WTC11 (cell line): Measurements from ENCODE around the gene NANOS1. TPM values are rescaled to one million over a fixed set of nuclear protein-coding genes. Genes with fewer than 3 reads are reported as not detected.

Experiments
- ATAC-seq: fragments of 200-7000 bp; cut with Tn5 transposase; 2 replicates; pipeline ENCODE4 v1.10.0; 2021; ENCODE audit warnings: mild to moderate bottlenecking, moderate library complexity
- CTCF ChIA-PET: fragments of 300-600 bp; sonication (Branson Sonifier 250); formaldehyde crosslinking; loops from one replicate; lab custom pipeline; 2021; ENCODE audit warnings: antibody characterized with exemption; lab: Charles Lee
- POLR2A ChIA-PET: fragments of 350-600 bp; sonication (Branson Sonifier 250); formaldehyde crosslinking; loops from one replicate; lab custom pipeline; 2021; ENCODE audit warnings: antibody characterized with exemption; lab: Charles Lee
- DNase-seq: peaks from one replicate; pipeline ENCODE4 v3.0.0; 2021; ENCODE audit warnings: low spot score
- H3K27ac Mint-ChIP-seq: 2 replicates; pipeline ENCODE4 v1.8.0; 2021; ENCODE audit warnings: mixed read lengths
- H3K27me3 Mint-ChIP-seq: 2 replicates; pipeline ENCODE4 v1.8.0; 2021; ENCODE audit warnings: low read depth, mild to moderate bottlenecking, moderate library complexity, mixed read lengths
- H3K36me3 Mint-ChIP-seq: 2 replicates; pipeline ENCODE4 v1.8.0; 2021; ENCODE audit warnings: mixed read lengths
- H3K4me1 Mint-ChIP-seq: 2 replicates; pipeline ENCODE4 v1.8.0; 2022; ENCODE audit warnings: mixed read lengths
- H3K4me3 Mint-ChIP-seq: 2 replicates; pipeline ENCODE4 v1.8.0; 2021; ENCODE audit warnings: mild to moderate bottlenecking, moderate library complexity, mixed read lengths
- H3K9me3 Mint-ChIP-seq: 2 replicates; pipeline ENCODE4 v1.8.0; 2021; ENCODE audit warnings: mixed read lengths
- ARID4B ChIP-seq: sonication (generic); formaldehyde crosslinking; IDR thresholded peaks from 2 replicates; pipeline ENCODE4 v1.8.0; 2023; ENCODE audit warnings: missing genetic modification reagents, mild to moderate bottlenecking, borderline replicate concordance
- CTCF ChIP-seq: fragments of 200-600 bp; IDR thresholded peaks from 2 replicates; pipeline ENCODE4 v1.8.0; 2022; ENCODE audit warnings: antibody characterized with exemption
- ELF4 ChIP-seq: sonication (generic); formaldehyde crosslinking; IDR thresholded peaks from 2 replicates; pipeline ENCODE4 v1.8.1; 2022; ENCODE audit warnings: low read depth, mild to moderate bottlenecking, moderate library complexity, missing genetic modification reagents
- IRF2 ChIP-seq: sonication (generic); formaldehyde crosslinking; IDR thresholded peaks from 2 replicates; pipeline ENCODE4 v1.8.0; 2022; ENCODE audit warnings: low read depth, missing genetic modification reagents, borderline replicate concordance
- JUN ChIP-seq: sonication (generic); formaldehyde crosslinking; IDR thresholded peaks from 2 replicates; pipeline ENCODE4 v1.8.0; 2023; ENCODE audit warnings: mild to moderate bottlenecking, missing genetic modification reagents
- MAX ChIP-seq: sonication (generic); formaldehyde crosslinking; IDR thresholded peaks from 2 replicates; pipeline ENCODE4 v1.8.0; 2022; ENCODE audit warnings: mild to moderate bottlenecking, missing genetic modification reagents
- MYBL2 ChIP-seq: sonication (generic); formaldehyde crosslinking; IDR thresholded peaks from 2 replicates; pipeline ENCODE4 v1.8.1; 2023; ENCODE audit warnings: mild to moderate bottlenecking, moderate library complexity, missing genetic modification reagents
- NFYB ChIP-seq: sonication (generic); formaldehyde crosslinking; conservative IDR thresholded peaks from 2 replicates; pipeline ENCODE4 v1.8.0; 2022; ENCODE audit warnings: low read depth, missing genetic modification reagents
- NR1H2 ChIP-seq: sonication (generic); formaldehyde crosslinking; IDR thresholded peaks from 2 replicates; pipeline ENCODE4 v1.9.0; 2021; ENCODE audit warnings: mild to moderate bottlenecking, moderate library complexity, missing genetic modification reagents
- PRDM15 ChIP-seq: sonication (generic); formaldehyde crosslinking; IDR thresholded peaks from 2 replicates; pipeline ENCODE4 v1.8.0; 2022; ENCODE audit warnings: missing genetic modification reagents
- RELA ChIP-seq: sonication (generic); formaldehyde crosslinking; IDR thresholded peaks from 2 replicates; pipeline ENCODE4 v1.8.1; 2022; ENCODE audit warnings: missing genetic modification reagents, mild to moderate bottlenecking, borderline replicate concordance
- SMAD4 ChIP-seq: sonication (generic); formaldehyde crosslinking; IDR thresholded peaks from 2 replicates; pipeline ENCODE4 v1.8.0; 2022; ENCODE audit warnings: mild to moderate bottlenecking, missing genetic modification reagents
- TCF7 ChIP-seq: sonication (generic); formaldehyde crosslinking; IDR thresholded peaks from 2 replicates; pipeline ENCODE4 v1.8.0; 2022; ENCODE audit warnings: mild to moderate bottlenecking, low read depth, missing genetic modification reagents, moderate library complexity
- ZBTB43 ChIP-seq: sonication (generic); formaldehyde crosslinking; IDR thresholded peaks from 2 replicates; pipeline ENCODE4 v1.8.1; 2023; ENCODE audit warnings: mild to moderate bottlenecking, missing genetic modification reagents
- ZNF121 ChIP-seq: sonication (generic); formaldehyde crosslinking; IDR thresholded peaks from 2 replicates; pipeline ENCODE4 v1.8.0; 2023; ENCODE audit warnings: missing genetic modification reagents
- ZNF263 ChIP-seq: sonication (generic); formaldehyde crosslinking; IDR thresholded peaks from 2 replicates; pipeline ENCODE4 v1.8.1; 2022; ENCODE audit warnings: low read depth, mild to moderate bottlenecking, moderate library complexity, missing genetic modification reagents
- ZNF416 ChIP-seq: fragments of 250-450 bp; sonication (Bioruptor Pico); IDR thresholded peaks from 2 replicates; pipeline ENCODE4 v1.9.0; 2021; ENCODE audit warnings: mild to moderate bottlenecking, inconsistent platforms
- ZNF423 ChIP-seq: fragments of 250-450 bp; sonication (Bioruptor Pico); IDR thresholded peaks from 2 replicates; pipeline ENCODE4 v2.1.2; 2022; ENCODE audit warnings: mild to moderate bottlenecking, moderate library complexity
- ZNF512 ChIP-seq: sonication (generic); formaldehyde crosslinking; IDR thresholded peaks from 2 replicates; pipeline ENCODE4 v1.8.1; 2022; ENCODE audit warnings: missing genetic modification reagents, borderline replicate concordance
- ZNF532 ChIP-seq: fragments of 250-450 bp; sonication (Bioruptor Pico); IDR thresholded peaks from 2 replicates; pipeline ENCODE4 v1.9.0; 2021; ENCODE audit warnings: mild to moderate bottlenecking, borderline replicate concordance
- total RNA-seq: library from RNA; stranded (reverse); gene quantifications from 3 replicates; pipeline ENCODE4 v1.2.3, GENCODE V29; 2021

The NANOS1 gene
- total RNA-seq, 1 experiment from 2014 or later: 2.9 TPM

GRCh38 chr10:119022846-119023552, 6.5 kb upstream of the NANOS1 start:
- ATAC-seq: peak; percentile 83
- Mint-ChIP-seq H3K4me3 (no peak overlapping the region), H3K4me1 (peaks cover 21% of the 10 kb centered on the region), H3K36me3 (no peaks in the 10 kb centered on the region), H3K27me3 (peaks cover 1% of the 10 kb centered on the region), H3K27ac (no peak overlapping the region)
- ChIA-PET CTCF (interaction anchor here (1.5 kb wide), 1 partner anchor 9 kb away, joined by 3 read pairs; no protein-coding TSS in a partner anchor), POLR2A (interaction anchor here (0.5 kb wide), 1 partner anchor 34 kb away, joined by 3 read pairs; no protein-coding TSS in a partner anchor)
- no peak for TF ChIP-seq NFYB
- no peak for TF ChIP-seq JUN (CRISPR knock-in tag)
- TF ChIP-seq ZNF423 (CRISPR knock-in tag): no peak
- no peak for TF ChIP-seq ARID4B
- TF ChIP-seq ZNF416 (CRISPR knock-in tag): no peak
- TF ChIP-seq ELF4 (CRISPR knock-in tag): no peak
- TF ChIP-seq TCF7 (CRISPR knock-in tag): no peak
- TF ChIP-seq ZNF263: no peak
- no peak for TF ChIP-seq ZNF532 (CRISPR knock-in tag)
- TF ChIP-seq RELA: no peak
- TF ChIP-seq MYBL2: no peak
- TF ChIP-seq SMAD4 (CRISPR knock-in tag): no peak
- no peak for TF ChIP-seq PRDM15 (CRISPR knock-in tag)
- no peak for TF ChIP-seq IRF2 (CRISPR knock-in tag)
- TF ChIP-seq ZNF121: no peak
- no peak for TF ChIP-seq ZNF512 (CRISPR knock-in tag)
- no peak for TF ChIP-seq NR1H2 (CRISPR knock-in tag)
- no peak for TF ChIP-seq MAX (CRISPR knock-in tag)
- TF ChIP-seq CTCF: no peak
- TF ChIP-seq ZBTB43 (CRISPR knock-in tag): no peak
- TF ChIP-seq, all 79 proteins: peak for 0
- no peak for DNase-seq
- 0 out of 2 replicates have a peak, but pooled peaks cover 5% of the 10 kb centered on the region for H3K9me3 Mint-ChIP-seq
